Measurements from ENCODE around the gene VASH1.

Gene VASH1

DNA sequence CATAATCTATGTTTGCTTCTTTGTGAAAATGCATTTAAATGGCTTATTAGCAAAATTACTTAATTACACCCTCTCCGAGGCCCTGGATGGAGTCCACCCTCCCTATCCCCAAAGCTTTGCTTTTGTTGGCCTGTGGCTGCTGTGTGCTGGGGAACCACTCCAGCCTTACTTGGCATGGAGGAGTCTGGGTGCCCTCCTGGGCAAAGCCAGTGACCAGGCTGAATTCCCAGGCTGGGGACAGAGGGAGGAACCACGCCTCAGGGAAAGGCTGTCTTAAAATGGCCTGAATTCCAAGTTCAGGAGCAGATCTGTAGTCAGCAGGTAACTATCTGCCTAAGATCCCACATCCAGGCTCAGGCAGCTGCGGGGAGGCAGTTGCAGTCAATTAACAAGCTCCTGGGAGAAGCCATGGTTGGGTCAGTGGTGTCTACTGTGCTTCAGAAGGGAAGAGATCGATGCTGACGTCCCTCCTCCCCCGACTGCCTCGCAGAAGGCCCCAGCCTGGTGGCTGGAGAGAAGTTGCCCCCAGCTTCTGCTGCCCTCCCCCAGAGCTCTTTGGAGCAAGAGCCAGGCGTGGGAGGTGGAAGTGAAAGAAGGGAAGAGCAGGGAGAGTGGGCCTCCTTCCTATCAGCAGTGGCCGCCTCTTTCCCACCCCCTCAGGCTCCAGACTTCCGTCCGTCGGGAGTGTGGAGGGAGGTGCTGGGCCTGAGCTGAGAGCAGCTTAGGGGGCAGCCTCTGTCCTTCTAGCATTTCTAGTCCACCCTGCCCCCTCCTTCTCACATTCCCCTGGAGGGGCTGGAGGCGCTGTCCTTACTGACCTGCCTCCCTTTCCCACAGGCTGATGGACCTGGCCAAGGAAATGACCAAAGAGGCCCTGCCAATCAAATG is 11.3 kb downstream of the VASH1 start:
- DNase-seq = no peak

DNA sequence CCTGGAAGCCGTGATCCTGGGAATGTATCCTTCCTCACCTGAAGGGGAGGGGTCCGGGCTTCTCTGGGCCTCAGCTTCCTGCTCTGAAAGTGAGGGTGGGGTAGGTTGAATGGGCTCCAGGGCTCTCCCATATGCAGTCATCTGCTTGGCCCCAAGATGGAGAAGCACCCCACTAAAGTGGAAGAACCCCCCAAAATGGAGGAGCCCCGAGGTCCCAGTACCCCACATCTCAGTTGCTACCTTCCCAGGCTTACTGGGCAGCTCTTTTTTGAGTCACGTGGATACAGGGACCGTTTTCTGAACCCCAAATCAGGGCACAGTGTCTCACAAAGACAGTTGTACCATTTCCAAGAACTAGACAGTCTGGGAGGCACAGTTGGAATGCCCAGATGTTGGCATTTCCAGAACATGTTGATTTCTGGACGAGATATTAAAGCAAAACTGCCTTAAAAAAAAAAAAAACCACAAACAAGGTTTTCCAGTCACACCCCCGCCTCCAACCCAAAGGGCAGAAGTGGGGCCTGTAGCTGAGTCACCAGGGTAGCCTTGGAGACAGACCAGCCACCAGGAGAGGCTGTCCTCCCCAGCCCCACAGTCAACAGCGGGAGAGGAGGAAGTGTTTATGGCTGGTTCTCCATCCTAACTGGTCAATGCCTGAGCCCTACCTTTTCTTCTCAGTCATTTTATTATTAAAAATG is 12.1 kb downstream of the VASH1 start:
- DNase-seq = no peak

- no peak for DNase-seq
Observed at GRCh38 chr14:76773956-76774820, 12.9 kb downstream of the VASH1 start.

GRCh38 chr14:76774821-76775694 is 13.8 kb downstream of the VASH1 start:
- DNase-seq = no peak

DNA sequence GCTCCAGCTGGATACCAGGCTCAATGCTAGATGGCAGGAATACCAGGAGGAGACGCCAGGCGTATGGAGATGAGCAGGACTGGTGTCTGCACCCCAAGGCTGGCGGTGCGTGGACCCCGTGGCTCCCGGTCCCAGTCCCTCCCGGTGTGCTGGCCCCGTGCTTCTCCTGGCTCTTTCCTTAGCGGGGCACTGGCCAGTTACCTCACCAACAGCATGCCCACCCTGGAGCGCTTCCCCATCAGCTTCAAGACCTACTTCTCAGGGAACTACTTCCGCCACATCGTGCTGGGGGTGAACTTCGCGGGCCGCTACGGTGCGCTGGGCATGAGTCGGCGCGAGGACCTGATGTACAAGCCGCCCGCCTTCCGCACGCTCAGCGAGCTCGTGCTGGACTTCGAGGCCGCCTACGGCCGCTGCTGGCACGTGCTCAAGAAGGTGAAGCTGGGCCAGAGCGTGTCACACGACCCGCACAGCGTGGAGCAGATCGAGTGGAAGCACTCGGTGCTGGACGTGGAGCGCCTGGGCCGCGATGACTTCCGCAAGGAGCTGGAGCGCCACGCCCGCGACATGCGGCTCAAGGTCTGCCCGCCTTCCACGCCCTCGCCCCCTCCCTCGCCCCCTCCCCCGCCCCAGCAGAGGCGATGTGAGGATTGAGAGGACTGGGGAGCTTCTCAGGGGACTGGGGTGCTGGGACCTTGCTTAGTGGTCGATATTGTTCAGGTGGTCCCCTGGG is 14.6 kb downstream of the VASH1 start:
- DNase-seq = no peak

GRCh38 chr14:76776428-76777251 is 15.4 kb downstream of the VASH1 start:
- no peak for DNase-seq

GRCh38 chr14:76777721-76778120 is 16.5 kb downstream of the VASH1 start:
- DNase-seq = no peak

DNA sequence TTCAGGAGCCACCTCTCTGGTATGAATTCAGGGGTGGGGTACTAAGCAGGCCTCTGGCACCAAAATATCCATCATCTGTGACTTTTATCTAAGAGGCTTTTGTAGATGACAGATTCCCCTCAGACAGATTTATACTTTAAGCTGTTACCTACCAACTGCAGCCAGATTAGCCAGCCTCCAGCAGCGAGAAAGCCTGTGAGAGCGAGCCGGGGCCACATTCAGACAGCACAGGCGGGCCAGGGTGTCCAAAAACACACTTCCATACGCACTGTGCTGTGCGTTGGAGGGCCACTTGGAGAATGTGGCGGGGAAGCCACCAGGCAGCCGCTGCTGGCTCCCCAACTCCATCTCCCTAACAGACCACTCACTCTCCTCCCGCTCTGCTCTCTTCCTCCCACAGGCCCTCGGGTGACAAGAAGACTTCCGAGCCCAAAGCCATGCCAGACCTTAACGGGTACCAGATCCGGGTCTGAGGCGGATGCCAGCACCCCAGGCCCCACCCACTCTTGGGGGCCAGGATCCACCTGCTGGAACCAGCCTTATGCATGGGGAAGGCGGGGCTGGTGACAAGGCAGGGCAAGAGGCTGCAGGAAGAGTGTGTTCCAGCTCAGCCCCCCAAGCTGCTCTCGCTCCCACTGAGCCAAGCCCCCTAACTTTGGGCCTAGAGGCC is 17.4 kb downstream of the VASH1 start:
- DNase-seq = no peak

GRCh38 chr14:76779221-76780057 is 18.2 kb downstream of the VASH1 start:
- no peak for DNase-seq

- no peak for DNase-seq
Observed at GRCh38 chr14:76780058-76780345, 18.7 kb downstream of the VASH1 start.

DNA sequence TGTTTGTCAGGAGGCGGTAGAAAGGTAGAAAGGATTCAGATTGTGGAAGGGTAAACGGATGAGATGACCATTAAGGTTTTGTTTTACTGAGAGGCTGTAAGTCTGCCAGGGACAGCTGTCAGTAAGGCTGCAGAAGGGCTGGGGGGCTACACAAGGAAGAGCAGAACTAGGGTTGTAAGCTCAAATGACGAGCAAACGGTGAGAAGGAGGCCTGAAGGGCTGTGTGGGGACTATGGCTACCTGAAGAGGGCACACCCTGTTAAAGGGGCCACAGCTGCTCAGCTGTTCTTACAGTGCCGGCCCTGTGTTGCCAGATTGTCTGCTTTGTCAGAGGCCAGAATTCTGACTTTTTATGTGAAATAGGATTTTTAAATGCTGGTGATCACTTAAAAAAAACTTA is 19.1 kb downstream of the VASH1 start:
- no peak for DNase-seq

DNA sequence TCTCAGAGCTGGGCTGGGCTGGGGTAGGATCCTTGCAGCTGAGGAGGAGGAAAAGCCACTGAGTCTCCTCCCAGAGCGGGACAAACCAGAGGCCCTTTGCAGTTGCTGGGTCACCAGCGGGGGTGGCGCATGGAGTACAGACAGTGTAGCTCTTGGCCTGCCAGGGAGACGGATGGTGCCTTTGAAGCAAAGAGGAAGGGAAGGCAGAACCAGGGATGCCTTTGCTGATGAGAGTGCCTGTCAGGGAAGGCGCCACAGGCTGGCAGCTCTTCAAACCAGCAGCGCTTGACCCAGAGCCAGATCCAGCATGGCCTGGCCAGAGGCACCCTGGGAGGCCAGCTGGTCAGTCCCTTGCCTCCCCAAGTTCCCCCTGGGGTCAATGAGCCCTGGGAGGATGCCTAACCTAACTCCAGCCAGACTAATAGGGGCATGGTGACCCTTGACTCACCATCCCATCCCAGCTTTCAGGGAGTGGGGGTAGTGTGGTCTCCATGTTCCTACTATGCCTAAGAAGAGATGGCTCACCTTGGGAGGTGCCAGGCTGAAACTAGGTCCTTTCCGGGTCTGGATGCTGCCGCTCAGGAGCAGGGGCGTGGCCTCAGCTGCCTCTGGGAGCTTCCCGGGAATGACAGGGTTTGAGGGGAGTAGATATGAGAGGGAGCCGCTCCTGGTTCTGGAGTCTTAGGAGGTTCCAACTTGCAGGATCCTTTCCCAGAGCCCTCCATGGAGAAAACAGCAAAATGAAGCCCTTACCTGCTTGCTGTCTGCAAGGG is 19.8 kb downstream of the VASH1 start:
- DNase-seq = no peak

GRCh38 chr14:76781648-76782051 is 20.4 kb downstream of the VASH1 start:
- DNase-seq = no peak

DNA sequence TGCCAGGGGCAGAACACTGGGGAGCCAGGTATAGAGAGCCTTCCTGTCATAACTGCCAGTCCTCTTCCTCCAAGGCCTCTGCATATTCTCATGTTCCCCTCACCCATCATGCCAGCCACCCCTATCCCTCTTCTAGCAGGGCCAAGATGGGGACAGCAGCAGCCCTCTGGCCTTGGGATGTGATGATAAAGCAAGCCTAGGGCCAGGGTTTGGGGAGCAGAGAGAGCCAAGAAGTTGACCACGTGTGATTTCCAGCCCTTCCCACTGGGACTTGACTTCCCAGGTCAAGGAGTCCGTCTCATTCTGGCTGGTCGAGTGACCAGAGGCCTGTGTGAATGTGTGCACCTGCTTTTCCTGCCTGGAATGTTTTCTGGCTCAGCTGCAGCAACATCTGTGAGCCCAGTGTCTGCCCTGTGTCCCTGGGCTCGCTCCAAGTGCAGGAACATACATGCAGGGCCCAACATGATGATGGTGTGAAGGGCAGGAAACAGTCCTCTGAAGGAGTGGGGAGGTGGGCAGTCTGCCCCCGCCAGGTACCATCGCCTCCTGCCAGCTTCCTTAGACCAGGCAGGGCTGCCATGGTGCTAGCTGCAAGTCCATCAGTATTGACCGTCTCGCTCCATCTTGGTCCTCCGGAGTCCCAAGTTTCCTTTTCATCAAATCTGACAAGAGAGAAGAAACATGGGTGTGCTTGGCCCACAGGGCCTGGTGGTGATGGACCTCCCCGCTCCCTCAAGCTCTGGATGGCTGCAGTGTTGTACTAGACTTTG is 21.0 kb downstream of the VASH1 start:
- DNase-seq = no peak

GRCh38 chr14:76782885-76783566 is 21.8 kb downstream of the VASH1 start:
- DNase-seq = no peak

- DNase-seq = no peak
Observed at GRCh38 chr14:76784266-76784874, 23.1 kb downstream of the VASH1 start.

GRCh38 chr14:76784881-76785280 is 23.6 kb downstream of the VASH1 start:
- DNase-seq = no peak

Data from NCI-H1048 (cell line).